Neural cell (in vitro differentiated cells): ENCODE results near the gene COPG1. TPM values are rescaled to one million over a fixed set of nuclear protein-coding genes. Genes with fewer than 3 reads are reported as not detected.

ENCODE experiments used
- H2AFZ ChIP-seq: fragments of 200-600, 300-800 bp; sonication (generic), shearing (Covaris generic); 2 replicates; pipeline ENCODE4 v1.6.0; 2014; ENCODE audit warnings: low read depth, mild to moderate bottlenecking, antibody characterized with exemption, low read length, moderate library complexity
- H3F3A ChIP-seq: fragments of 200-600 bp; shearing (Covaris generic); 2 replicates; pipeline ENCODE4 v1.6.1; 2016; ENCODE audit warnings: mild to moderate bottlenecking, moderate library complexity, mixed read lengths, antibody characterized with exemption, low read length; ENCODE audit not compliant: insufficient read depth, poor library complexity, severe bottlenecking
- H3K27ac ChIP-seq: fragments of 200-600, 300-800 bp; sonication (generic), shearing (Covaris generic); 2 replicates; pipeline ENCODE4 v1.5.1; 2014; ENCODE audit warnings: mild to moderate bottlenecking, low read length, moderate library complexity
- H3K27me3 ChIP-seq: fragments of 300-800, 200-600 bp; sonication (generic), shearing (Covaris generic); 2 replicates; pipeline ENCODE4 v1.6.0; 2014; ENCODE audit warnings: mild to moderate bottlenecking, low read depth, low read length, moderate library complexity; ENCODE audit not compliant: insufficient read depth
- H3K36me3 ChIP-seq: fragments of 300-800, 200-600 bp; sonication (generic), shearing (Covaris generic); 2 replicates; pipeline ENCODE4 v1.5.1; 2014; ENCODE audit warnings: mild to moderate bottlenecking, antibody characterized with exemption, low read length, moderate library complexity; ENCODE audit not compliant: insufficient read depth
- H3K4me2 ChIP-seq: fragments of 300-800, 200-600 bp; sonication (generic), shearing (Covaris generic); 2 replicates; pipeline ENCODE4 v1.6.0; 2014; ENCODE audit warnings: mild to moderate bottlenecking, low read length
- H3K4me3 ChIP-seq: fragments of 300-800, 200-600 bp; sonication (generic), shearing (Covaris generic); 2 replicates; pipeline ENCODE4 v1.5.1; 2014; ENCODE audit warnings: mild to moderate bottlenecking, low read length, moderate library complexity
- H3K79me2 ChIP-seq: fragments of 200-600 bp; shearing (Covaris generic); replicated peaks from 2 replicates; pipeline ENCODE4 v1.6.0; 2014; ENCODE audit warnings: mild to moderate bottlenecking, low read length, moderate library complexity; ENCODE audit not compliant: insufficient read depth
- H3K9ac ChIP-seq: fragments of 300-800, 200-600 bp; sonication (generic), shearing (Covaris generic); 2 replicates; pipeline ENCODE4 v1.6.1; 2016; ENCODE audit warnings: mild to moderate bottlenecking, low read length, mixed read lengths
- H3K9me2 ChIP-seq: fragments of 200-600 bp; shearing (Covaris generic); 2 replicates; pipeline ENCODE4 v1.6.1; 2016; ENCODE audit warnings: mild to moderate bottlenecking, low read length, mixed read lengths; ENCODE audit not compliant: insufficient read depth
- H3K9me3 ChIP-seq: fragments of 200-600, 300-800 bp; sonication (generic), shearing (Covaris generic); 2 replicates; pipeline ENCODE4 v1.6.1; 2016; ENCODE audit warnings: mild to moderate bottlenecking, mixed run types, low read length, moderate library complexity, mixed read lengths
- H4K20me1 ChIP-seq: fragments of 200-600 bp; shearing (Covaris generic); 2 replicates; pipeline ENCODE4 v1.6.1; 2016; ENCODE audit warnings: mild to moderate bottlenecking, mixed run types; ENCODE audit not compliant: insufficient read depth
- EP300 ChIP-seq: fragments of 450-650 bp; conservative IDR thresholded peaks from 2 replicates; pipeline ENCODE4 v1.6.1; 2014; ENCODE audit warnings: antibody characterized with exemption, mild to moderate bottlenecking, moderate library complexity; ENCODE audit not compliant: poor library complexity, severe bottlenecking
- EZH2 ChIP-seq: fragments of 200-600, 300-800 bp; shearing (Covaris generic), sonication (generic); IDR thresholded peaks from 2 replicates; pipeline ENCODE4 v1.6.1; 2014; ENCODE audit warnings: antibody characterized with exemption, low read length, borderline replicate concordance, mild to moderate bottlenecking; ENCODE audit not compliant: insufficient read depth, poor library complexity, severe bottlenecking
- MXI1 ChIP-seq: fragments of 450-650 bp; conservative IDR thresholded peaks from 2 replicates; pipeline ENCODE4 v1.6.1; 2014; ENCODE audit warnings: antibody characterized with exemption, mild to moderate bottlenecking; ENCODE audit not compliant: poor library complexity, severe bottlenecking
- POLR2AphosphoS5 ChIP-seq: IDR thresholded peaks from 2 replicates; pipeline ENCODE4 v1.6.1; 2012
- RAD21 ChIP-seq: fragments of 450-650 bp; conservative IDR thresholded peaks from 2 replicates; pipeline ENCODE4 v1.6.1; 2014; ENCODE audit warnings: antibody characterized with exemption, mild to moderate bottlenecking, moderate library complexity
- SMC3 ChIP-seq: fragments of 450-650 bp; conservative IDR thresholded peaks from 2 replicates; pipeline ENCODE4 v1.6.1; 2014; ENCODE audit warnings: antibody characterized with exemption, mild to moderate bottlenecking, moderate library complexity; ENCODE audit not compliant: poor library complexity
- TAF1 ChIP-seq: IDR thresholded peaks from 2 replicates; pipeline ENCODE4 v1.6.1; 2012; ENCODE audit warnings: low read depth
- polyA plus RNA-seq: library from polyadenylated mRNA; depleted of rRNA; stranded (reverse); fragments of >200 nt; gene quantifications from 2 replicates; pipeline ENCODE4 v1.2.3, GENCODE V29; 2014
- TF ChIP-seq, protein P1 (sequence below): fragments of 450-650 bp; IDR thresholded peaks from 2 replicates; pipeline ENCODE4 v1.5.1; 2014; ENCODE audit warnings: antibody characterized with exemption, mild to moderate bottlenecking, moderate library complexity; ENCODE audit not compliant: poor library complexity, severe bottlenecking
- TF ChIP-seq, protein P2 (sequence below): IDR thresholded peaks from 2 replicates; pipeline ENCODE4 v1.6.1; 2012; ENCODE audit warnings: borderline replicate concordance

Gene COPG1
- polyA plus RNA-seq, 1 donor from 2014 or later, result 75.0 TPM

DNA sequence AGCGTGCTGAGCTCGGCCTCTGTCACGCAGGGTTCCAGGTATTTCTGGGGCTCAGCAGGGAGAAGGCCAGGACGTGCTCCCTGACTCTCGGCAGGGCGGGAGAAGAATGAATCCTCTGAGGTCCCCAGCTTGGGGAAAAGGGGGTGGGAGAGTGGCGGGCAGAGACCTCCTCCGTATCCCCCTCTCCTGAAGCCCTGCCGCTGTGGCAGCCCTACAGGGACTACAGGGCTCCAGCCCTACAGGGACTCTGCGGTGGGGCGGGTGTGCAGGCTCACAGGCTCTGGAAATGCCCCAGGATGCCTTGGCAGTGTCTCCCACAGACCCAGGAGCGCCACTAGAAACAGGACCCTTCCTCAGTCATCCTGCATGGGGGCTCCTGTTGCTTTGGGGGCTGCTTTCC, 75.4 kb downstream of the COPG1 start:
- no peak for TF ChIP-seq POLR2AphosphoS5
- no peak for TF ChIP-seq EP300
- TF ChIP-seq, protein P1, sequence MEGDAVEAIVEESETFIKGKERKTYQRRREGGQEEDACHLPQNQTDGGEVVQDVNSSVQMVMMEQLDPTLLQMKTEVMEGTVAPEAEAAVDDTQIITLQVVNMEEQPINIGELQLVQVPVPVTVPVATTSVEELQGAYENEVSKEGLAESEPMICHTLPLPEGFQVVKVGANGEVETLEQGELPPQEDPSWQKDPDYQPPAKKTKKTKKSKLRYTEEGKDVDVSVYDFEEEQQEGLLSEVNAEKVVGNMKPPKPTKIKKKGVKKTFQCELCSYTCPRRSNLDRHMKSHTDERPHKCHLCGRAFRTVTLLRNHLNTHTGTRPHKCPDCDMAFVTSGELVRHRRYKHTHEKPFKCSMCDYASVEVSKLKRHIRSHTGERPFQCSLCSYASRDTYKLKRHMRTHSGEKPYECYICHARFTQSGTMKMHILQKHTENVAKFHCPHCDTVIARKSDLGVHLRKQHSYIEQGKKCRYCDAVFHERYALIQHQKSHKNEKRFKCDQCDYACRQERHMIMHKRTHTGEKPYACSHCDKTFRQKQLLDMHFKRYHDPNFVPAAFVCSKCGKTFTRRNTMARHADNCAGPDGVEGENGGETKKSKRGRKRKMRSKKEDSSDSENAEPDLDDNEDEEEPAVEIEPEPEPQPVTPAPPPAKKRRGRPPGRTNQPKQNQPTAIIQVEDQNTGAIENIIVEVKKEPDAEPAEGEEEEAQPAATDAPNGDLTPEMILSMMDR, result no peak
- TF ChIP-seq, protein P2, sequence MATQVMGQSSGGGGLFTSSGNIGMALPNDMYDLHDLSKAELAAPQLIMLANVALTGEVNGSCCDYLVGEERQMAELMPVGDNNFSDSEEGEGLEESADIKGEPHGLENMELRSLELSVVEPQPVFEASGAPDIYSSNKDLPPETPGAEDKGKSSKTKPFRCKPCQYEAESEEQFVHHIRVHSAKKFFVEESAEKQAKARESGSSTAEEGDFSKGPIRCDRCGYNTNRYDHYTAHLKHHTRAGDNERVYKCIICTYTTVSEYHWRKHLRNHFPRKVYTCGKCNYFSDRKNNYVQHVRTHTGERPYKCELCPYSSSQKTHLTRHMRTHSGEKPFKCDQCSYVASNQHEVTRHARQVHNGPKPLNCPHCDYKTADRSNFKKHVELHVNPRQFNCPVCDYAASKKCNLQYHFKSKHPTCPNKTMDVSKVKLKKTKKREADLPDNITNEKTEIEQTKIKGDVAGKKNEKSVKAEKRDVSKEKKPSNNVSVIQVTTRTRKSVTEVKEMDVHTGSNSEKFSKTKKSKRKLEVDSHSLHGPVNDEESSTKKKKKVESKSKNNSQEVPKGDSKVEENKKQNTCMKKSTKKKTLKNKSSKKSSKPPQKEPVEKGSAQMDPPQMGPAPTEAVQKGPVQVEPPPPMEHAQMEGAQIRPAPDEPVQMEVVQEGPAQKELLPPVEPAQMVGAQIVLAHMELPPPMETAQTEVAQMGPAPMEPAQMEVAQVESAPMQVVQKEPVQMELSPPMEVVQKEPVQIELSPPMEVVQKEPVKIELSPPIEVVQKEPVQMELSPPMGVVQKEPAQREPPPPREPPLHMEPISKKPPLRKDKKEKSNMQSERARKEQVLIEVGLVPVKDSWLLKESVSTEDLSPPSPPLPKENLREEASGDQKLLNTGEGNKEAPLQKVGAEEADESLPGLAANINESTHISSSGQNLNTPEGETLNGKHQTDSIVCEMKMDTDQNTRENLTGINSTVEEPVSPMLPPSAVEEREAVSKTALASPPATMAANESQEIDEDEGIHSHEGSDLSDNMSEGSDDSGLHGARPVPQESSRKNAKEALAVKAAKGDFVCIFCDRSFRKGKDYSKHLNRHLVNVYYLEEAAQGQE, result no peak
- TF ChIP-seq EZH2, result no peak
- TF ChIP-seq RAD21, result no peak
- TF ChIP-seq TAF1, result no peak
- no peak for TF ChIP-seq MXI1
- no peak for TF ChIP-seq SMC3
- H3K4me2 ChIP-seq, result no peak overlapping the region
- no peaks in the 10 kb centered on the region for H3K79me2 ChIP-seq
- H3F3A ChIP-seq, result no peaks in the 10 kb centered on the region
- H4K20me1 ChIP-seq, result no peaks in the 10 kb centered on the region
- no peaks in the 10 kb centered on the region for H3K9me2 ChIP-seq
- H2AFZ ChIP-seq, result no peak overlapping the region
- H3K27ac ChIP-seq, result no peak overlapping the region
- H3K4me3 ChIP-seq, result no peak overlapping the region
- no peaks in the 10 kb centered on the region for H3K27me3 ChIP-seq
- H3K9me3 ChIP-seq, result no peaks in the 10 kb centered on the region
- no peaks in the 10 kb centered on the region for H3K36me3 ChIP-seq
- H3K9ac ChIP-seq, result no peak overlapping the region

DNA sequence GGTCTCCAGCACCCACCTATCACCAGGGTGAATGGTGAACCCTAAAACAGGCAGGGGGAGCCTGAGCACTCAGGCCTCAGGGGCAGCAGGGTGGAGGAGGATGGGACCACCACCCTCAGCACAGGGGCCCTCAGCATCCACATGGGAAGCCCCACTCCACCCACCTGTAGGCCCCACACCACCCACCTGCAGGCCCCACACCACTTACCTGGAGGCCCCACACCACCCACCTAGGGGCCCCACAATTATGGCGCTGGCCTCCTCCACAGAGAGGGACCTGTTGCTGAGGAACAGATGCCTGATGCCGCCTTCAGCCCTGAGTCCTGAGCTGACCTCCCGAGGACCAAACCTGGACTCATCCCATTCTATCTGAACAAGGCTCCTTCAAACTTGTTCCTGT, 76.0 kb downstream of the COPG1 start:
- H3K36me3 ChIP-seq, result no peaks in the 10 kb centered on the region
- H3K9me2 ChIP-seq, result no peaks in the 10 kb centered on the region
- no peak overlapping the region for H3K4me2 ChIP-seq
- H3K9ac ChIP-seq, result no peak overlapping the region
- no peaks in the 10 kb centered on the region for H3K27me3 ChIP-seq
- H3K79me2 ChIP-seq, result no peaks in the 10 kb centered on the region
- no peak overlapping the region for H2AFZ ChIP-seq
- H3K4me3 ChIP-seq, result no peak overlapping the region
- no peaks in the 10 kb centered on the region for H4K20me1 ChIP-seq
- H3K27ac ChIP-seq, result no peak overlapping the region
- H3F3A ChIP-seq, result no peaks in the 10 kb centered on the region
- H3K9me3 ChIP-seq, result no peaks in the 10 kb centered on the region
- no peak for TF ChIP-seq SMC3
- TF ChIP-seq EP300, result no peak
- TF ChIP-seq MXI1, result no peak
- TF ChIP-seq, protein P2, result no peak
- no peak for TF ChIP-seq POLR2AphosphoS5
- TF ChIP-seq TAF1, result no peak
- TF ChIP-seq RAD21, result no peak
- TF ChIP-seq EZH2, result no peak
- TF ChIP-seq, protein P1, result no peak
